RKO (cell line): ENCODE data around the gene SVOP.
A peak's percentile ranks its signal among the peaks of the same experiment; 100 is the strongest.
"Not testable (repeated sequence)": the region's sequence is repeated elsewhere in the genome, so short reads cannot be mapped to it uniquely, and the experiment has no call there.

Experiments used
- DNase-seq: peaks from one replicate; pipeline ENCODE4 v3.0.0-alpha.2; 2016; ENCODE audit warnings: low spot score

Gene SVOP

DNA sequence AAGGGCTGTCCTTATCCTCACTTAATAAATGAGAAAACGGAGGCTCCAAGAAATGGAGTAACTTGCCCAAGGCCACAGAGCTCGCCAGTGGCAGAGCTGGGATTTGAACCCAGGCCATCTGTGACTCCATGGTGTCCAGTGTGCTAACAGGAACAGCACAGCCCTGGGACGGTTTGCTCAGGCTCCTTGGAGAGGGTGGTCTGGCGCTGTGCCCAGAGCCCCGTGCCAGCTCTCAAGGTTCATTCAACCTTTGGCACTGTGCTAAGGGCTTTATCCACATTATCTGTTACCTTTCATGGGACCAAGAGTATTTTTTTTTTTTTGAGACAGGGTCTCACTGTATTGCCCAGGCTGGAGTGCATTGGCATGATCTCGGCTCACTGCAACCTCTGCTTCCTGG lies 132.8 kb downstream of the SVOP start:
- DNase-seq = no peak

DNA sequence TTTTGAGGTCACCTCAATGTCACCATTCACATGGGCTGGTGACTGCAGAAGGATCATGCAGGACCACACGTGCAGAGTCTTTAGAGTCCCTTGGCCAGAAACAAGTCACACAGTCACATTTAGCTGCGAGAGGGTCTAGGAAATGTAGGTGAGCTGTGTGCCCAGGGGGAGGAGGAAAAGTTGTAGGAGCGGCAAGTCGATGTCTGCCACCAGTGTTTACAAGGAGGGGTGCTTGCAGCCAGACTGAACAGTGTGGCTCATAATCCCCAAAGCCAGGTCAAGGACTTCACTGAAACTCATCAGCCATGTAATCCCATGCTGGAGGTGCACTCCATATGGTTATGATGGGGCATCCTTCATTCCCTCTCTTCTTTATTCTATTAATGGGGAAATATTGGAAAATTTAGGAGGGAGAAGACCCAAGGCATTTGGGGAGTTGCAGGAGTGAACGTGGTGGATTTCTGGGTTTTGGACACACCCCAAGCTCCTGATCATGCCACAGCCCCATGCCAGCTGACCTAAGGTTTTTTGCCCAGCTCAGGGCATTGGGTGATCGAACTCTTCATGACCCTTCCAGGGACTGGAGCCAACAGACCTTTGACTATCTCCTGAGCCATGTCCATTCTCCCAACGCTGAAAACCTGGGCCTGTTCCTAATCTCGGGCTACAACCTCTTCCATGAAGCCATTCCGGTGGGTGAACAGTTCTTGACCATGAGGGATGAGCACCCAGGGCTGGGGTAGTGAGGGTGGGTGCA lies 133.8 kb downstream of the SVOP start:
- no peak for DNase-seq

DNA sequence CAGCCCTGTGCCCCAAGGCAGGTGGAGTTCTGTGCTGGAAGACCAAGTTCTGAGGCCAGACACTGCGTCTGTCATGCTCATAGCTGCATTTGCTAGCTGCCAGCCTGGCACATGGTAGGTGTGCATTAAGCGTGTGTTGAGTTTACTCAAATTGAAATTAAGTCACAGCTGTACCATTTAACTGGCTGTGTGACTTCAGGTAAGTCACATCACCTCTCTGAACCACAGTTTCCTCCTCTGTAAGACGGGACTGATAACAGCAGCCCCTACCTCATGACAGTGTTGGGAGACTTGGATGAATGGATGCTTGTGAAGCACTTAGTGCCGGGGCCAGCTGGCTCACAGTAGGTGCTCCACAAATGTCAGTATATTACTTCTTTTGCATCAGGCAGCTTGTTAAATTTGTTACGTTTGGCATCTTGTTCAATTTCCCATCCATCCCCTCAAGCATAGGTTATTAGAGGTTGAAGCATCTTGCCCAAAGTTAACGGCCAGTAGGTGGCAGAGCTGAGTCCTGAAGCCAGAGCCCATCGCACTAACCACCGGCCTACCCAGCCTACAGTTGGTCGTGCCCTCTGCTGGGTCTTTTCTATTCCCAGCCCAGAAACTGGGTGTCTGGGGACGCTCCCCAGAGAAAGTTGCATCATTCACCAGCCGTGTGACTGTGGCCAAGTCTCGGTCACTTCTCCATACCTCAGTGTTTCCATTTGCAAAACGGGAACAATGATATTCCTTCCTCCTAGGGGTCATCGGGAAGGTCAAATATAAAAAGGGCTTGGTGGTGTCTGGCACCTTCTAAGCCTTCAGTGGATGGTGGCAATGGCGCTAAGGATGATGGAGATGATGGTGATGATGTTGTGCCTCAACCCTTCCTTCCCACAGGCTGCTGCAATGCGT lies 136.5 kb downstream of the SVOP start:
- DNase-seq = peak; percentile 46

DNA sequence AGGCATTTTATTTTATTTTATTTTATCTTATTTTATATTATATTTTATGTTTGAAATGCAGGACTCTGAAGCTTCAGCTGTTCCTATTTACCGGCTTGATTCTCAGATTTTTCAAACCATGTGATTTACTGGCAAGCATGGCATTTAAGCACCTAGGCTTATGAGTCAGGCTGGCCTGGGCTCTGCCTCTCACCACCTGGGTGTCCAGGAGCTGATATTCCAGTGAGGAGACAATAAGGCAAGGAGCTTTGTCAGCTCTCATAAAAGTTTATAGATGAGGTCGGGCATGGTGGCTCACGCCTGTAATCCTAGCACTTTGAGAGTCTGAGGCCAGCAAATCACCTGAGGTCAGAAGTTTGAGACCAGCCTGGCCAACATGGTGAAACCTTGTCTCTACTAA lies 138.9 kb downstream of the SVOP start:
- DNase-seq = no peak

DNA sequence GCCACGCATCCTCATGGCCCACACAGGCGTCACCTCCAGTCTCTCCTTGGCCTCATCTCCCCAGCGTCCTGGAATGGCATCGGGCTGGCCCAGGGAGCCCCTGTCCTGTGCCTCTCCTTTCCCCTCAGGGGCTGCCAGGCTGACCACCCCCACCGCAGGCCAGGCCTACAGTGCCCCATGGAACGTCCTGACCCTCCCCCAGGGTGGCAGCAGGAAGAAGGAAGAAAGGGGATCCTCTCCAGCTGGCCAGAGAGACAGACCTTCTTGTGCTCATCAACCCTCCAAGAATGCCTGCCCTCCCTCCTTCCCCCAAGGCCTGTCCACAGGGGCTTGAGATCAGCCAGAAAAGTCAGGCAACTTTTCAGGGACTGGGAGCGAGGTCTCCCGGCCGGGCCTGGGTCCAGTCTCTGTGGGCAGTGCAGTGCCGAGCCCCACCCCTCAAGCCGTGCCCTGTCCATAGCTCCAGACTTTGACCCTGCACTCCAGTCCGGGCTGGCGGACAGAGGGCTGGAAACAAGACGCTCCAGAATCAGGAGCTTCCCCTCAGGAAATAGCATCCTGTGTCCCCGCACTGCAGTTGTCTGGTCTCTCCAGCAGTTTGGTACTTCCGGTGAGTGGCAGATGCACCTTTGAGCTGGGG lies 141.1 kb downstream of the SVOP start, which contains the start of gene DAO:
TSS of gene DAO (plus strand) at position 478 of the 640 bp plus-strand sequence. CDS start 4,915 bp downstream, outside the sequence.
- no peak for DNase-seq

DNA sequence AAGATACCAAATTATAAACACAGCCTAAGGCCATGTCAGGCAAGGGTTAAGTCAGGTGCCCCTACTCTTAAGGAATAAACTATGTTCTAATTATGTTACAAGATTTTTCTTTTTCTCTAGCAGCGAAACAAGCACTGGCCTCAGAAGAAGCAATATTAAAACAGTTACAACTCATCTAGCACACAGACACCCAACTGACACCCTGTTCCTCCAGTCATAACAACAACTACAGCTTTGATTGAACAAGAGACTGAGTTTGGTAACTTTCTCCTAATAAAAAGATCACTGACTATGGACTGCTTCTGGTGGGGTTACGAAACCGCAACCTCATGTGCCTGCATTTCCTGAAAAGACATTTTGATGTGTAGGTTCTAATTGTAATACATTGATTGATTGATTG lies 144.3 kb downstream of the SVOP start:
- DNase-seq = no peak

DNA sequence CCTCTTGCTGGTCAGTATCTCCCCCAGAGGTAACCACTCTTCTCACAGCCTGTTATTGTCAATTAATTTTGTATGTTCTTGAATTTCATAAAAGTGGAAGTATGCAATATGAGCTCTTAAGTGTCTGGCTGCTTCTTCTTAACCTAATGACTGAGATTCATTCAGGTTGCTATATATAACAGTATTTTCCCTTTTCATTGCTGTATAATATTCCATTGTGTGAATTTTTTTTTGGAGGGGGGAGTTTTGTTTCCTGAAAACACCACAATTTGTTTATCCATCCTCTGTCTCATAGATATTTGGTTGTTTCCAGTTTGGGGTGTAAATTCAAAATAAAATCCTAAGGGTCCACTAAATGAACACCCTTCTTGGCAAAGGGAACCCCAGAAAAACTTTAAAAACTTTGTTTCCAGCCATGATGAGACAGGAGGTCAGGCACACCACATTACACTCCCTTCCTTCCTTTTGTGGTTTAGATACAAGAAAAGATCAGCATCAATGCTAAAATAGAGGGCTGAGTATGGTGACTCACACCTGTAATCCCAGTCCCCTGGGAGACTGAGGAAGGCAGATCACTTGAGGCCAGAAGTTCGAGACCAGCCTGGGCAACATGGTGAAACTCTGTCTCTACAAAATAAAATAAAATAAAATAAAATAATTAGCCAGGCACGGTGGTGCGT lies 145.0 kb downstream of the SVOP start:
- DNase-seq = no peak

DNA sequence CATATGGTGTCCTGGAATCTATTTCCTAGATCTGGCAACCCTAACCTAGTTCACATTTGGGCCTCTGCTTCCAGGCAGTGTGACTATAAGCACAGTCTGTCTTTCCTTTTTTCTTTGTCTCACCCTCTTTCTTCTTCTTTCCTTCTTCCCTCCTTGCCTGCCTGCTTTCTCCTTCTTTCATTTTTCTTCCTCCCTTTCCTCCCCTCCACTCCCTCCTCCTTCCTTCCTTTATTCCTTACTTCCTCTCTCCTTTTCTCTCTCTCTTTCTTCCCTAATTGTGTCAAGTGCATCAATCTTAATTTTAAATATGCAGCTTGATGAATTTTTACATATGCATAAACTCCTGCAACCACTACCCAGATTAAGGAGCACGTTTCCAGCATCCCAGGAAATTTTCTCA lies 145.6 kb downstream of the SVOP start:
- DNase-seq = no peak

DNA sequence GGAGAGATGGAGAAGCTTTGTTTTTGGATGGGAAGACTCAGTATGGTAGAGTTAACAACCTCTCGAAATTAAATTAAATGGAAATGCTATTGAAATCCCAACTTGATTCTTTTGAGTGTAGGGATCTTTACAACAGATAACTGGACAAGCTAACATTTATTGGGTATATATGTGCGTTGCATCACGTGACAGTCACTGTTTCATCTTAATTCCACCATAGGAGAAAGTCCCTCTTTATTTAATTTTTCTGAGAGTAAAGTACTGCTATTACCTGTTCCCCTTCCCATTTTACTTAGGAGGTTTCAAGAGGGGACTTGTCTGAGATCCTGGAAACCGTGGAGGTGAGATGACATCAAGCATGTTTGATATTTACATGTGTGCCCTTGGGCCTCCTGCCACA lies 152.1 kb downstream of the SVOP start:
- DNase-seq = no peak

DNA sequence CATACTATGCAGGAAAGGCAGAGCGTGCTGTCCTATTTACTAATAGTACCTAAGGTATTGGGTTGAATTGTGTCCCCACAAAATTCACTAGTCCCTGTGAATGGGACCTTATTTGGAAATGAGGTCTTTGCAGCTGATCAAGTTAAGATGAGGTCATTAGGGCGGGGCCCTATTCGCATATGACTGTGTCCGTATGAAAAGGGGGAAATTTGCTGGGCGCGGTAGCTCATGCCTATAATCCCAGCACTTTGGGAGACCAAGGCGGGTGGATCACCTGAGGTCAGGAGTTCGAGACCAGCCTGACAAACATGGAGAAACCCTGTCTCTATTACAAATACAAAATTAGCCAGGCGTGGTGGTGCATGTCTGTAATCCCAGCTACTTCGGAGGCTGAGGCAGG lies 154.8 kb downstream of the SVOP start:
- DNase-seq = not testable (repeated sequence)

DNA sequence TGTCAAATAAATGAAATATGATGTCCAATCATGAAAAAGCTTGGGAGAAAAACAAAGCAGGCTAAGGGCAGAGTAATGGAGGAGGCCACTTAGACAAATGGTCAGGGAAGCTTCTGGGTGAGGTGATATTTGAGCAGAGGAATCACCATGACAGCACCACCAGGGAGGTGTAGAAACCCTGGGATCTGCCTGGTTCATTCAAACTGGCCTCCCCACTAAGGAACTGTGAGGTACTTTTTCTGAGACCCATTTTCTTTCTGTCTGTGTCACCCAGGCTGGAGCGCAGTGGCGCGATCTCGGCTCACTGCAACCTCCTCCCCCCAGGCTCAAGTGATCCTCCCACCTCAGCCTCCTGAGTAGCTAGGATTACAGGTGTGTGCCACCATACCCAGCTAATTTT lies 155.7 kb downstream of the SVOP start:
- no peak for DNase-seq

DNA sequence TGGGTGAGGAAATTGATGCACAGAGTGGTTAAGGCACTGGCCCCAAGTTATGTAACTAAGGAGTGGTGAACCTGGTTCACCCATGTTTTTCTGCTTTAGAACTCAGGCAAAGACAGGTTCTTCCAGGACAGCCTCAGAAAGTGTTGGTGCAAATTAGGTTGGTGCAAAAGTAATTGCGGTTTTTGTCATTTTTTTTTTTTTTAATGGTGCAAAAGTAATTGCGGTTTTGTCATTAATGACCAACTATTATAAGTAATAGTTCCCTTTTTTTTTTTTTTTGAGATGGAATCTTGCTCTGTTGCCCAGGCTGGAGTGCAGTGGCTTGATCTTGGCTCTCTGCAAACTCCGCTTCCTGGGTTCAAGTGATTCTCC lies 158.3 kb downstream of the SVOP start:
- DNase-seq = no peak

DNA sequence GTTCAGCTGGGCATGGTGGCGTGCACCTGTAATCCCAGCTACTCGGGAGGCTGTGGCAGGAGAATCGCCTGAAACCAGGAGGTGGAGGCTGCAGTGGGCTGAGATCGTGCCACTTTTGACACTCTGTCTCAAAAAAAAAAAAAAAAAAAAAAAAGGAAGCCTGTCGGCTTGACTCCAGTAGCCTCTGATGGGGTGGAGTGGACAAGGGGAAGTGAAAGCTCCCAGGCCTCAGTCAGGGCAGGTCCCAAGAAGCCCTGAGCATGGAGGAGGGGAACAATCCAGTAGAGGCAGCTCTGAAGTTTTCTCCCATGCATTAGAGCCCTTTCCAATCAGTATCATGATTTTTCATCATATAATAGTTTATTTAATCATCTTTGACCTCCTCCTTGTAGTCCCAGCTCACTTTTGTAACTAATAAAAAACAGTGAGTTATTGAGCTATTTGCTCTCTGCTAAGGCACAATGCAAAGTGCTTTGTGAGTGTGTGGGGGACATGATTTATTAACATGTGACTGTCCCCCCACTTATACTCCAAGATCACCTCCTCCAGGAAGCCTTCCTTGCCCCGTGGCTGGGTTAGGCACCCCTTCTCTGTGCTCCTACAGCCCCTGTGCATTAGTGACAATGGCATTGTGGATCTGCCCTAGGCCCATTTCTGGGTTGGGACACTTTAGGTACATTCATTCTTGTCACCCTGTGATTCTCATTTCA lies 158.8 kb downstream of the SVOP start:
- DNase-seq = no peak

DNA sequence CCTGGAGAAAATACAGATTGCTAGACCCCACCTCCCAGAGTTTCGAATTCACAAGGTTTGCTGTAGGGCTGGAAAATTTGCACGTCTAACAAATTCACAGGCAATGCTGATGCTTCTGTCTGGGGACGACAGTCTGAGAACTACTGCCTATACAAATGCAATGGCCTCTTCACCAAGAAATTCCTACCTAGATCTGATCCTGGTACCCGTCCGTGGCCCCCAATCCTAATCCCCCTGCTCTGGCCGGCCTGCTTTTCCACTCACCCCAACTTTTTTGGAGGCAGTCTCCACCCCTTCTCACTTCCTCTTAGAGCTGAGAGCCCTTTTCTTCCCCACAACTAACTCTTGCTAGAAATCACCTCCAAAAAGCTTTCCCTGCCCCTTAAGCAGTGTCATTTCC lies 160.4 kb downstream of the SVOP start:
- no peak for DNase-seq

DNA sequence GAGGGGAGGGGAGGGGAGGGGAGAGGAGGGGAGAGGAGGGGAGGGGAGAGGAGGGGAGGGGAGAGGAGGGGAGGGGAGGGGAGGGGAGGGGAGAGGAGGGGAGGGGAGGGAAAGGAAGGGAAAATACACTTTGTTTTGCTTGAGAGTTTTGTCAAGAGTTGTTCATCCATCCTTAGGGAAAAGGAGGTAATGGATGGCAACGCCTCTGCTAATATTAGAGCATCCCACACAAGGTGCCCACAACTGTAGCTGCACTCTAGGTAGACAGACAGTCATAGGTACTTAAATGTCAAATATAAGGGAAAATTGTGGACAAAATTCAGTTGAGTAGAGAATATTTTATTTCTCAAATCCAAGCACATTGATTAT lies 161.0 kb downstream of the SVOP start:
- DNase-seq = no peak

DNA sequence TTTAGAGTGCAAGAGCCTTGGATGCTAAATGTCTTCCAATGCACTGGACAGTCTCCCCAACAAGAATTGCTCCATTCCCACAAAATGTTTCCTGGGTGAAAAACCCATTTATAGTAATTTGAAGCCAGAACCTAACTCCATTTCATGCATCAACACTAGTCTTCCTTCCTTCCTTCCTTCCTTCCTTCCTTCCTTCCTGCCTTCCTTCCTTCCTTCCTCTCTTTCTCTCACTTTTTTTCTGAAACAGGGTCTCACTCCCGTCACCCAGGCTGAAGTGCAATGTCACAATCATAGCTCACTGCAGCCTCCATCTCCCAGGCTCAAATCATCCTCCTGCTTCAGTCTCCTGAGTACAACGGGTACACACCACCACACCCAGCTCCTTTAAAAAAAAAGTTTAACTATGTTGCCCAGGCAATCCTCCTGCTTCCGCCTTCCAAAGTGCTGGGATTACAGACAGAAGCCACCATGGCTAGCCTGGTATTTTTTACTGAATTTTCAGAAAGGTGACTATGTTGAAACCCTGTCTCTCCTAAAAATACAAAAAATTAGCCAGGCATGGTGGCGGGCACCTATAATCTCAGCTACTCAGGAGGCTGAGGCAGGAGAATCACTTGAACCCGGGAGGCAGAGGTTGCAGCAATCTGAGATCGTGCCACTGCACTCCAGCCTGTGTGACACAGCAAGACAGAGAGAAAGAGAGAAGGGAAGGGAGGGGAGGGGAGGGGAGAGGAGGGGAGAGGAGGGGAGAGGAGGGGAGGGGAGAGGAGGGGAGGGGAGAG lies 161.5 kb downstream of the SVOP start:
- DNase-seq = not testable (repeated sequence)

DNA sequence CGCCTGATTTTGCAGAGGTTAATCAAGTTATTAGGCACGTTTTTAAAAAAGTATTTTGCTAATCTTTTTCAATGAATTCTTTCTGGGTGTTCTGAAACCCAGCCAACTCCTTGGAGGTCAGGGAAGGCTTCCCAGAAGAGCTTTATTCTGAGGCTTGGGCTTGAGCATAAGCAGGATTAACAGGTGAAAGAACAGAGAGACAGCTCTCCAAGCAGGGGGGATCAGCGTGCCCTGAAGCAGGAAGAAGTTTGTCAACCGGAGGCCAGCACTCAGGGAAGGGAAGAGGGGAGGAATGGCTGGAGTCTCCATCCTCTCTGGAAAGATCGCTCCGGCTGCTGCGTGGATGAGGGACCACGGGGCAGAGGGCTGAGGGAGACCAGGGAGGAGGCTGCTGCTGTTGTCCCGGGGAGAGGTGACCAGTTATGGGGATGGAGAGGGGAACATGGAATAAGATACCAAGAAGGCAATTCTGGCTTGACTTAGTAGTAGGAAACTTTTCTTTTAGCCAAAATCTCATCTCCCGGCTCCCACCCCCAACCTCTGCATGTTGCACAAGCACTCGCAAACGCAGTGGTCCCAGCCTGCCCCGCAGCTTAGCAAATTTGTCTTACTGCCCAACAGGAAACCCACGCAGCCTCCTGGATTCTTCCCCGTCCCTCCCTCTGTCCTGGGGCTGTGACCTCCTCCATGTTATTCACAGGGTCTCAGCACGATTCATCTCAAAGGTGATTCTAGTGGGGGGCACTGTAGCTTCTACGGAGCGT lies 162.4 kb downstream of the SVOP start:
- no peak for DNase-seq
